Effector CD8-positive, alpha-beta T cell (primary cell): ENCODE data around the gene CPLANE1.

Experiments used
- DNase-seq: peaks from one replicate; lab custom pipeline; 2025; lab: John Stamatoyannopoulos, UW

CPLANE1 gene

DNA sequence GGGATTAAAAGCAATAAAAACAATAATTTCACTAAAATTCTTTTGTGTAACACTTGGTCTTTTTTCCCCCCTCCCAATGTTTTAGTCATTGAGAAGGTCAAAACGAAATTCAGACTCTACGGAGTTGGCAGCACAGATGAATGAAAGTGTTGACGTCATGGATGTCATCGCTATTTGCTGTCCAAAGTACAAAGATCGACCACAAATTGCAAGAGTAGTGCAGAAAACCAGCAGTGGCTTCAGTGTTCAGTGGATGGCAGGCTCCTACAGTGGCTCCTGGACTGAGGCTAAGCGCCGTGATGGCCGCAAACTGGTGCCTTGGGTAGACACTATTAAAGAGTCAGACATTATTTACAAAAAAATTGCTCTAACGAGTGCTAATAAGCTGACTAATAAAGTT is 184.7 kb downstream of the CPLANE1 start:
- DNase-seq, result no peak

DNA sequence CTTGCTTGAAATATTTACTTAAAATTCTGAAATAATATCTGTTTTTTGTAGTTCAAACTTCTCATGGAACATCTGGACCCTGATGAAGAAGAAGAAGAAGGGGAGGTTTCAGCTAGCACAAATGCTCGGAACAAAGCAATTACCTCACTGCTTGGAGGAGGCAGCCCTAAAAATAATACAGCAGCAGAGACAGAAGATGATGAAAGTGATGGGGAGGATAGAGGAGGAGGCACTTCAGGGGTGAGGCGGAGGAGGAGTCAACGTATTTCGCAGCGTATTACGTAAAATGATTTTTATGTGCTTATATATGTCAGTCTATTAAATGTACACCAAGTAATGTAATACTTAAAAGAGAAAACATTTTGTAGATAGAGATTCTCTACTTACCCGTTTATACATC is 185.4 kb downstream of the CPLANE1 start:
- DNase-seq, result no peak

DNA sequence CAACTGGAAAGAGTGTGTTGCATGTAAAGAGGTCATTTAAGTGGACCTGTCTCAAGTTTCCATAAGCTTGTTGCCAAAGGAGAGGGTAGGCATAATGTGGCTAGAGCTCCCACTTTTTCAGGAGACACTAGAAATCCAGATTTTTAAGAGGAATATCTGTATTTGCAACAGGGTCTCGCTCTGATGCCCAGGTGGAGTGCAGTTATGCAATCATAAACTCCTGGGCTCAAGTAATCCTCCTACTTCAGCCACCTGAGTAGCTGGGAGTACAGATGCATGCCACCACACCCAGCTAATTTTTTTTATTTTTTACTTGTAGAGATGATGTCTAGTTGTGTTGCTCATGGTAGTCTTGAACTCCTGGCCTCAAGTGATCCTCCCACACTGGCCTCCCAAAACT is 189.1 kb downstream of the CPLANE1 start:
- no peak for DNase-seq

DNA sequence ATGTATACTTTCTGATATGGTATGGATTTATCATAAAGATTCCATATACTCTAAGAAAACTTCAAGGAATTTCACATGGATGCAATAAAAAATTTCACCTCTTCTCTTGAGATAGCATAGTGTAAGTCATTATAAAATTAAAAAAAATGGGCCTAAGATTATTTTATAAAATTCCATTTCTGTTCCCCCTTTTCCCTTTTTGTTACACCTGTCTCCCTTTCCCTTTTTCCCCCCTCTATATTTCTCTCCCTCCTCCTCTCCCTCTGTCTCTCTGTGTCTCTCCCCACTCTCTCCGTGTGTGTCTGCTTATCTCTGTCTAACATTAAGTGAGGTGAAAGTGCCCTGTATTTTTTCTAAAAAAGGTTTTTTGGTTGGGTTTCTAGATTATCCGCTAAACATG is 192.4 kb downstream of the CPLANE1 start:
- DNase-seq, result no peak
